OCI-LY7 (cell line): ENCODE measurements around the gene VASH1. TPM values are rescaled to one million over a fixed set of nuclear protein-coding genes. Genes with fewer than 3 reads are reported as not detected.

Experiments used
- BruUV-seq: library from RNA; stranded (reverse); fragments of 400-500 nt; replicated peaks from 2 replicates; lab custom pipeline; 2021; lab: Mats Ljungman, UMichigan
- CTCF ChIA-PET: fragments of 300-600 bp; sonication (Branson Sonifier 250); formaldehyde crosslinking; loops from one replicate; lab custom pipeline; 2022; ENCODE audit warnings: antibody characterized with exemption; ENCODE audit not compliant: unreplicated experiment; lab: Charles Lee
- POLR2A ChIA-PET: fragments of 300-600 bp; sonication (Branson Sonifier 250); formaldehyde crosslinking; loops from one replicate; lab custom pipeline; 2022; ENCODE audit warnings: antibody characterized with exemption; lab: Charles Lee
- DNase-seq: peaks from one replicate; pipeline ENCODE4 v3.0.0-alpha.2; 2015; ENCODE audit warnings: low spot score
- H2AFZ ChIP-seq: fragments of 200-600 bp; sonication (generic), shearing (Covaris generic); 2 replicates; pipeline ENCODE4 v1.6.1; 2014; ENCODE audit warnings: mild to moderate bottlenecking, antibody characterized with exemption, low read length, moderate library complexity
- H3K27ac ChIP-seq: fragments of 200-600 bp; sonication (generic); 2 replicates; pipeline ENCODE4 v1.5.1; 2014; ENCODE audit warnings: mixed run types, low read depth, mild to moderate bottlenecking, moderate library complexity, low read length, inconsistent platforms; ENCODE audit not compliant: poor library complexity, severe bottlenecking
- H3K36me3 ChIP-seq: fragments of 200-600 bp; sonication (generic); 2 replicates; pipeline ENCODE4 v1.6.1; 2014; ENCODE audit warnings: mild to moderate bottlenecking, antibody characterized with exemption, low read length, moderate library complexity, mixed read lengths; ENCODE audit not compliant: insufficient read depth
- H3K4me1 ChIP-seq: fragments of 200-600 bp; sonication (generic); 2 replicates; pipeline ENCODE4 v1.5.1; 2014; ENCODE audit warnings: mild to moderate bottlenecking, low read length; ENCODE audit not compliant: insufficient read depth, poor library complexity, severe bottlenecking
- H3K4me2 ChIP-seq: fragments of 200-600 bp; sonication (generic); 2 replicates; pipeline ENCODE4 v1.6.1; 2014; ENCODE audit warnings: mild to moderate bottlenecking, low read length
- H3K4me3 ChIP-seq: fragments of 200-600 bp; sonication (generic); 2 replicates; pipeline ENCODE4 v1.5.1; 2014; ENCODE audit warnings: mild to moderate bottlenecking, low read depth, low read length; ENCODE audit not compliant: poor library complexity, severe bottlenecking
- H3K79me2 ChIP-seq: fragments of 200-600 bp; sonication (generic); 2 replicates; pipeline ENCODE4 v1.6.1; 2016; ENCODE audit warnings: low read depth, mild to moderate bottlenecking, low read length, moderate library complexity, mixed read lengths; ENCODE audit not compliant: insufficient read depth
- H3K9me2 ChIP-seq: fragments of 200-600 bp; sonication (generic); 2 replicates; pipeline ENCODE4 v1.6.1; 2016; ENCODE audit warnings: mild to moderate bottlenecking, low read length, mixed read lengths; ENCODE audit not compliant: insufficient read depth
- H3K9me3 ChIP-seq: fragments of 200-600 bp; sonication (generic); 2 replicates; pipeline ENCODE4 v1.6.1; 2014; ENCODE audit warnings: mild to moderate bottlenecking, mixed run types, low read length, mixed read lengths
- H4K20me1 ChIP-seq: fragments of 200-600 bp; sonication (generic); 2 replicates; pipeline ENCODE4 v1.6.1; 2014; ENCODE audit warnings: mild to moderate bottlenecking, antibody characterized with exemption, low read length, moderate library complexity, mixed read lengths; ENCODE audit not compliant: insufficient read depth
- CTCF ChIP-seq: fragments of 200-600 bp; sonication (generic); conservative IDR thresholded peaks from 2 replicates; pipeline ENCODE4 v1.5.1; 2014; ENCODE audit warnings: mild to moderate bottlenecking, antibody characterized with exemption, low read length, moderate library complexity, mixed read lengths
- EZH2phosphoT487 ChIP-seq: fragments of 200-600 bp; sonication (generic); IDR thresholded peaks from 2 replicates; pipeline ENCODE4 v1.6.1; 2018; ENCODE audit warnings: low read depth, borderline replicate concordance, mild to moderate bottlenecking, mixed run types, antibody characterized with exemption, low read length, moderate library complexity, mixed read lengths
- intact Hi-C: fragments of 100-400 bp; cut with micrococcal nuclease; formaldehyde crosslinking; loops from one replicate; pipeline ENCODE4 v1.10.0; 2022; ENCODE audit not compliant: unreplicated experiment
- total RNA-seq, 2 experiments: library from RNA; depleted of rRNA in 1 of 2; stranded (reverse); fragments of >200 nt in 1 of 2; shearing (Covaris generic) in 1 of 2; gene quantifications; 2 replicates each; pipeline ENCODE4 v1.2.3, GENCODE V29; 2014 to 2022

VASH1 gene
- total RNA-seq, 2 experiments from 2014 or later: not detected

DNA sequence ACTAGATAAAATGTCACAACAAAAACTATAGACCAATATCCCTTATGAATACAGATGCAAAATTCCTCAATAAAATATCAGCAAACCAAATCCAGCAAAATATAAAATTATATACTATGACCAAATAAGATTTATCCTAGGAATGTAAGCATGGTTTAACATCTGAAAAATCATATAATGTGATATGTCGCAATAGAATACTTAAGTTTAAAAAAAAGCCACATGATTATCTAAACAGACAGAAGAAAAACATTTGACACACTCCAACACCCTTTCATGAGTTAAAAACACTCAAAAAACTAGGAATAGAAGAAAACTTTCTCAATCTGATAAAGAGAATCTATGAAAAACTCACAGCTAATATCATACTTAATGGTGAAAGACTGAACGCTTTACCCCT, 31.2 kb downstream of the VASH1 start:
- no peaks in the 10 kb centered on the region for H4K20me1 ChIP-seq
- H3K4me1 ChIP-seq: no peaks in the 10 kb centered on the region
- no peaks in the 10 kb centered on the region for H3K9me3 ChIP-seq
- no peak overlapping the region for H2AFZ ChIP-seq
- no TSS peak for BruUV-seq
- H3K4me2 ChIP-seq: no peak overlapping the region
- H3K9me2 ChIP-seq: no peaks in the 10 kb centered on the region
- no peaks in the 10 kb centered on the region for H3K79me2 ChIP-seq
- H3K36me3 ChIP-seq: peaks cover 57% of the 10 kb centered on the region
- no peak for DNase-seq
- ChIA-PET POLR2A (no interaction called here), CTCF (no interaction called here)
- no peak overlapping the region for H3K27ac ChIP-seq
- TF ChIP-seq EZH2phosphoT487 (no peak), CTCF (no peak)
- no peak overlapping the region for H3K4me3 ChIP-seq
- intact Hi-C loops: no loop called here

- H3K79me2 ChIP-seq: no peaks in the 10 kb centered on the region
- H4K20me1 ChIP-seq: no peaks in the 10 kb centered on the region
- H3K4me1 ChIP-seq: no peaks in the 10 kb centered on the region
- no peak overlapping the region for H3K4me3 ChIP-seq
- TF ChIP-seq EZH2phosphoT487 (no peak), CTCF (no peak)
- BruUV-seq: no TSS peak
- intact Hi-C loops: no loop called here
- POLR2A ChIA-PET: no interaction called here
- DNase-seq: no peak
- H2AFZ ChIP-seq: no peak overlapping the region
- H3K36me3 ChIP-seq: peaks cover 54% of the 10 kb centered on the region
- CTCF ChIA-PET: no interaction called here
- no peaks in the 10 kb centered on the region for H3K9me2 ChIP-seq
- no peaks in the 10 kb centered on the region for H3K9me3 ChIP-seq
- H3K27ac ChIP-seq: no peak overlapping the region
- no peak overlapping the region for H3K4me2 ChIP-seq
Measured at GRCh38 chr14:76793324-76793723, 32.1 kb downstream of the VASH1 start.

DNA sequence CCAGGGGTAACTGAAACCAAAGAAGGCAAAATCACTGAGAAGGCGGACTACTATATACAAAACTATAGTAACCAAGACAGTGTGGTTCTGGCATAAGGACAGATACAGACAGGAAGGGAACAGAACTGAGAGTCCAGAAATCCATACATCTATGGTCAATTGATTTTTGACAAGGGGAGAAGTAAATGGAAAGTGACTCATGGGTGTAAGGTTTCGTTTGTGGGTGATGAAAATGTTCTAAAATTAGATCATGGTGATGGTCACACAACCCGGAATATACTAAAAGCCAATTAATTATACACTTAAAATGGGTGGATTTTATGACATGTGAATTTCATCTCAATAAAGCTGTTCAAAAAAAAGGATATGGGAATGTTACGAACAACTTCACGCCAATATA, 32.7 kb downstream of the VASH1 start:
- BruUV-seq: no TSS peak
- POLR2A ChIA-PET: no interaction called here

More for the DNA sequence above, 32.7 kb downstream of the VASH1 start:
- TF ChIP-seq CTCF (no peak), EZH2phosphoT487 (no peak)
- H3K4me3 ChIP-seq: no peak overlapping the region
- intact Hi-C loops: no loop called here
- no peaks in the 10 kb centered on the region for H3K9me2 ChIP-seq
- CTCF ChIA-PET: interaction anchor here (0.6 kb wide), 1 partner anchor 271 kb away, joined by 3 read pairs; no protein-coding TSS in a partner anchor
- no peaks in the 10 kb centered on the region for H3K79me2 ChIP-seq
- peaks cover 54% of the 10 kb centered on the region for H3K36me3 ChIP-seq
- no peak overlapping the region for H3K27ac ChIP-seq
- no peaks in the 10 kb centered on the region for H4K20me1 ChIP-seq
- H3K9me3 ChIP-seq: no peaks in the 10 kb centered on the region
- no peaks in the 10 kb centered on the region for H3K4me1 ChIP-seq
- H2AFZ ChIP-seq: no peak overlapping the region
- no peak for DNase-seq
- H3K4me2 ChIP-seq: no peak overlapping the region
